HG02870 (cell line): ENCODE data around the gene SAMD1.

Experiments used
- ATAC-seq: cut with Tn5 transposase; IDR thresholded peaks from one replicate; pipeline ENCODE4 v1.9.1; 2021; ENCODE audit warnings: mild to moderate bottlenecking, moderate library complexity; ENCODE audit not compliant: unreplicated experiment

Gene SAMD1

DNA sequence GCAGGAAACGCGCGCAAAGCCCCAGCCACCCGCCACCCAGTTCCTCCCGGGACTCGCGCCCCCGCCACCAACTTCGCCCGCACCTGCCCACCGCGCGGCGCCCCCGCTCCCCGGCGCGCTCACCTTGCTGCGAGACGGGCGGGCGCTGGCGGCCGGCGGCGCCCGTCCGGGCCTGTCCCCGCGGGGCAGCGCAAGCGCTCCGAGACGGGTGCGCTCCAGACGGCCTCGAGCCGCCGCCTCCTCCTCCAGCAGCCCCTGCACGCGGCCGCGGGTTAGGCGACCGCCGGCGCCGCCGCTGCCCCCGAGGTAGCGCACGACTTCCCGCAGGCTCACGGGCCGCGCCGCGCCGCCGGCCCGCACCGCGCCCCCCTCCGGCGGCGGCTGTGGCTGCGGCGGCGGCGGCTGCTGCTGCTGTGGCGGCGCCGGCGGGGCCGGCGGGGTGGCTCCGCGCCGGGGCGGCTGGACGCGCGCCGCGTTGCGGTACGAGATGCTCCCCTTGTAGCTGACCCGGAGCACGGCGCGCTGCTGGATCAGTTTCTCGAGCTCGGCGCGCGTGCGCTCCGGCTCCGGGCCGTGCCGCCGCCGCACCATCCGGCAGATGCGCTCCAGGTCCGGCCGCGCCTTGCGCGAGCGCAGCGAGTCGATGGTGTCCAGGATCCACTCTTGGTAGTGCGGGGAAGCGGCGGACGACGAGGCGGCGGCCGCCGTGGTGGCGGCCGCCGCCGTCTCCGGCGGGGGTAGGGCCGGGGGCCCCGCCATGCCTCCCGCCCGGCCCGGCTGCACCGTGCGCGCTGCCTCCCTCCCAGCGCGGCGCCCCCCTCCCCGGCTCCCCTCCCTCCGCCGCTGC lies 666 bp downstream of the SAMD1 start:
- no peak for ATAC-seq

DNA sequence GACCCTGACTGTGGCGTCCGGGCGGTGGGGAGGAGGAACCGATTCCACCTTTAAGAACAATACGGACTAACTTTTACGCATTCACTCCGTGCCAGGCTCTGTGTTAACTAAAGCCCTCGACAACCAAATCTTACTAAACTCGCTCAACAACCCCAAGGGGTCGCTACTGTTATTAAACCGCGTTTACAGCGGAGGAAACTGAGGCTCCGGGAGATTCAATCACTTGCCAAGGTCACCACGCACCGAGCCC lies 1.2 kb downstream of the SAMD1 start:
- ATAC-seq, result no peak

DNA sequence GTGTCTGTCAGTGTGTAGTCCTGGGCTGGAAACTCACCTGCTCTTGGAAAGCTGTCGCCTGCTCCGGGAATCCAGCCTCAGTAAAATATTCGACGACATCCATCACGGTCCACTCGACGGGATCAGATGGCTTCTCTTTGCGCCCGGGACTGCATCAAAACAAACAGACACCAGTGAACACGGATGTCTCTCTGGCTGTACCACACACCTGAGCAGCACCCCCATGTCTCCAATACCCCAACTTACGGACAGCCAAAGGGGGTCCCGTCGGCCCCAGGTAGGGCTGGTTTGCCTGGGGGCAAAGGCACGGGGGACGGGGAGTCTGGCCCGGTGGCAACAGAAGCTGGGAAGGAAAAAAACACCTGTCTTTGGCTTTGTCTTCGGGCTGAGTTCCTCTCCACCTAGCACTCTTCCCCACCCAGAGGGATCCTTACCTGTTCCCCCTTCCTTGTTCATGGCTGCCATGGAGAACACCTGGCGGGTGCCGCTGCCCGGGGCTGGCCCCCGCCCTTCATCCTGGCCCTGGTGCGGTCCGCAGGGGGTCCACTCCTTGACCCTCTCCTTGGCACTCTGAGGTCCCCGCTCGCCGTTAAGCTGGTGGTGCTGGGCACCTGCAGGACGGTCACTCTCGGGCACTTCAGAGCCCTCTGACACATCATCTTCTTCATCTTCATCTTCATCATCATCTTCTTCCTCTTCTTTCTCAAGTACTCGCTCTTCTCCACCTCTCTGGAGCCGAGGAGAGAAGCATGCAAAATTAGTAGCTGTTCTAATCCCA lies 1.7 kb downstream of the SAMD1 start:
- no peak for ATAC-seq

DNA sequence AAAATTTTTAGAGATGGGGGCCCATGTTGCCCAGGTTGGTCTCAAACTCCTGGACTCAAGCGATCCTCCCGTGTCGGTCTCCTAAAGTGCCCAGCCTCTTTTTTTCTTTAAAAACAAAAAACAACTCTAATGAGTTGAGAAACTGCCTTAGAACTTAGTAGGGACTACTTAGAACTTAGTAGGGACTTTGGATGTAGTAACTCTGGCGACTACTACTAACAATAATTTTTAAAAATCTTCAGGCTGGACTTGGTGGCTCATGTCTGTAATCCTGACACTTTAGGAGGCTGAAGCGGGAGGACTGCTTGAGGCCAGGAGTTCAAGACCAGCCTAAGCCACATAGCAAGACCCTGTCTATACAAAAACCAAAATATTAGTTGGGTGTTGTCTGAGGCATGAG lies 4.5 kb downstream of the SAMD1 start:
- ATAC-seq, result no peak

DNA sequence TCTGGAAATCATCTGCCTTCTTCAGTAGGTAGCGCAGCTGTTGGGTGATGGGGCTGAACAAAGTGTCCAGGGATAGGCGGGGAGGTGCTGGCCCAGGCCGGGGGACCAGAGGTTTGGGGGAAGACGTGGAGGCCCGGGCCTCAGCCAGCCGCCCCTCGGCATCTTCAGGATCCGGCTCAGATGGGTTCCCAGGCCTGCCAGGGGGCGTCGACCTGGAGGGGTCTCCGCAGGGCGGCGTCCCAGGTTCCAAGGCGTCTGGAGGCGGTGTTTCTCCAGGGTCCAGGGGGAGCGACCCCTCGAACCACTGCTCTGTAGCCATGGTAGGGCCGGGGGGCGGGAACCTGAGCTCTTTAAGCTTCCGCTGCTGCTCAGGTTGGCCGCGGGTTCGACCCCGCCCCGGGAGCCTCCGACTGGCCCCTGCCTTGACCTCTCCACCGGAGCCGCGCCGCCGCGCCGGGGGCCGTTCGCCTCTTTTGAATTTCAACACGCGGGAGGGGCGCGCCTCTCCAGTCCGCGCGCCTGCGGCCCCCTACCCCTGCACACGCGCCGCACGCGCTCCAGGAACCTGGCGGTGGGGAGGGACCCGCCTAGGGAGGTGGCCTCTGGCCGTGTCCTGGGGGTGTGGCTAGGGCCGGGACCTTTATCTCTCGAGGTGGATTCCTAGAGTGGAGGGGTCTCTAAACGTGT lies 5.1 kb downstream of the SAMD1 start, which contains the start of gene C19orf67:
Gene C19orf67, minus strand, starts transcription at position 475 of the 687 bp plus-strand sequence. Its CDS starts 156 bp downstream, at position 319.
- ATAC-seq, result no peak

DNA sequence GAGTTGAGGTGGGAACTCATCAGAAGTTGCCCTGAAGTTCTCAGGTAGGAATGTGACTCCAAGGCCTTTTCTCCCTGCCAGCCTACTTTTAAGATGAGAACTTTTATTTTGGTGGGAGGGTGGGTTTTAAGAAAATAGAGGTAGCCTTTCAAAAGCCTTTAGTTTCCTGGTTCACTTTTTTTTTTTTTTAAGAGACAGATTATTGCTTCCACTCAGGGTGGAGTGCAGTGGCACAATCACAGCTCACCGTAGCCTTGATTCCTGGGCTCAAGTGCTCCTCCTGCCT lies 7.9 kb downstream of the SAMD1 start:
- ATAC-seq, result no peak

DNA sequence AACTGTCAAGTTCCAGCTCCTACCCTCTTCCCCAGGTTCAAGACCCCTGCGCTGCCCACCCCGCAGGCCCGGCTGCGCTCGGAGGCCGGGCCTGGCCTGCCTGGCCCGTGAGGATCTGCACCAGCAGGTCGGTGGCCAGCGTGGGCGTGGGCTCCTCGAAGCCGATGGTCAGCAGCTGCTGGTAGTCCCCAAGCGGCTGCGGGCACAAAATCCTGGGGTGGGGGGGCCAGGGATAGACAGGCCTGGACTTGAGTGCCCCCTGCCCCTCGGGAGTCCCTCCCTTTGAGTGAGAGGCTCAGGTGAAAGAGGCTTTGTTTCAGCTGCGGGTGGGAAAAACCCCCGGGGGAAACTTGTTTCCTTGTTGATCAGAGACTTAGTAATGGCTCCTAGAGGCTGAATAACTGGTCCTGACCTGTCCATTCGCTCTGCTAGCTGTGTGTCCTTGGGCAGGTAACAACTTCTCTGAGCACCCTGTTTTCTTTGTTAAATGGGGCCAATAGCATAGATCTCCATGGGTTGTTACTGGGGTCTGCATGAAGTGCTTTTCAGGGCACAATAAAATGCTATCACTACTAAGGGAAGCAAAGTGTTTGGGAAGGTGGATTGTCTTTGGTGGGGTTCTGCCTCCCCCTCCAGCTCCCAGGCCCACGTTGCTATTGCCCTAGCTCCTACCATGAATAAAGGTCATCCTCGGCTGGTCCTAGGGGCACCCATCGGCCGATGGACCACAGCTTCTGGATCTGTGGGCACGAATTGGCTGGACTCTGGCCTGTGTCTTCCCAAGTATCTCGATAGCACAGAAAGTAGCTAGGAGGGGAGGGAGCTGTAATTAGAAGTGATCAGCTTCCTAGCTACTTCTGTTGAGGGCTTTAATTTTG lies 8.5 kb downstream of the SAMD1 start:
- ATAC-seq, result peak; percentile 18

DNA sequence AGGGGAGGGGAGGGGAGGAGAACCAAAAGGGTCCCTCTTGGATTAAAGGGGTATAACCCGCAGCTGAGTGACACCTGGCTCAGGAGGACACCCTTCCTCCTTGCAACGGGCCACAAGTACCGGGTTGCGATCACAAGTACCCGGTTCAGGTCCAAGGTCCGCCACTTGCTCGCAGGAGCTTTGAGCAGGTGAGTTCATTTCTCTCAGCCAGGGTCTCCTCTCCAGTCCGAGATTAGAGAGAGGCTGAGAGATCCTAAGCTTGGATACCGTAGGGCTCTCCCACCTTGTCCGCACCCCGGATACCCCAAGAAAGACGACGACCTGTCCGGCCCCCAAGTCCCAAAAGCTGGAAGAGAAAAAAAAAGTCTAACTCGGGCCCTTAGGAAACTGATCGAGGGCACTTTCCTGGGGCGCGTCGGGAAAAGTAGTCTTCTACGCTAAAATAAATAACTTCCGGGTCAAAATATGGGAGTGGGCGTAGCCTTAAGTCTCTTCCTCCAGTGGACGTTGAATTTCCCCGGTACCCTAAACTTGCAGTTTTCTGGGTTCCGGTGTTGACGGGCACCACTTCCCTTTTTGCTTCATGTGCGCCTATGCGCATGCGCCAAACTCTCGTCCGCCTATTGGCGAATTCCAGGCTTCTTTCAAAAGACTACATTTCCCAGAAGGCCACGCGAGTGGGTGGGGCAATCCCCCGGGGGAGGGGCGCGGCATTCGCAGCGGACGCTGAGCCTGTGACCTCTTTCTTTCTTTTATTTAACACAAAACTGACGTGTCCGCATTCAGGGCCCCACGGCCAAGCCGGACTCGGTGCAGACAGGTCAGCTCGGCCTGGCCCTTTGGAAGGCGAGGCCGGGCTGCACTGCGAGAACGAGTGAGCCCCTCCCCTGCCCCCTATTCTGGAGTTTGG lies 9.4 kb downstream of the SAMD1 start:
- ATAC-seq, result peak; percentile 84

DNA sequence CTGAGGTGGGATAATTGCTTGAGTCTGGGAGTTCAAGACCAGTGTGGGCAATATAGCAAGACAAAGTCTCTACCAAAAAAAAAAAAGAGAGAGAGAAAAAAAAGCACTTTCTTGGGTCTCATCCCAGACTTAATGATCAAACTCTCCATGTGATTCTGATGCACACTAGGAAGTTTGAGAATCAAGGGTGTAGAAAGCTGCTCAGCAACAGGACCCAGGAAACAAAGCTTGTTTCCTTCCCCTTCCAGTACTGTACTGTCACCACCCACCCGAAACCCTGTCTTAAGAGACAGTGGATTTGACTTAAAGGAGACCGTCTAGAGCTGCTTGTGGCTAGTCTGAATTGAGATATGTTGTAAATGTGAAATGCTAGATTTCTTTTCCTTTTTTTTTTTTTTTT lies 12.1 kb downstream of the SAMD1 start:
- ATAC-seq, result no peak

DNA sequence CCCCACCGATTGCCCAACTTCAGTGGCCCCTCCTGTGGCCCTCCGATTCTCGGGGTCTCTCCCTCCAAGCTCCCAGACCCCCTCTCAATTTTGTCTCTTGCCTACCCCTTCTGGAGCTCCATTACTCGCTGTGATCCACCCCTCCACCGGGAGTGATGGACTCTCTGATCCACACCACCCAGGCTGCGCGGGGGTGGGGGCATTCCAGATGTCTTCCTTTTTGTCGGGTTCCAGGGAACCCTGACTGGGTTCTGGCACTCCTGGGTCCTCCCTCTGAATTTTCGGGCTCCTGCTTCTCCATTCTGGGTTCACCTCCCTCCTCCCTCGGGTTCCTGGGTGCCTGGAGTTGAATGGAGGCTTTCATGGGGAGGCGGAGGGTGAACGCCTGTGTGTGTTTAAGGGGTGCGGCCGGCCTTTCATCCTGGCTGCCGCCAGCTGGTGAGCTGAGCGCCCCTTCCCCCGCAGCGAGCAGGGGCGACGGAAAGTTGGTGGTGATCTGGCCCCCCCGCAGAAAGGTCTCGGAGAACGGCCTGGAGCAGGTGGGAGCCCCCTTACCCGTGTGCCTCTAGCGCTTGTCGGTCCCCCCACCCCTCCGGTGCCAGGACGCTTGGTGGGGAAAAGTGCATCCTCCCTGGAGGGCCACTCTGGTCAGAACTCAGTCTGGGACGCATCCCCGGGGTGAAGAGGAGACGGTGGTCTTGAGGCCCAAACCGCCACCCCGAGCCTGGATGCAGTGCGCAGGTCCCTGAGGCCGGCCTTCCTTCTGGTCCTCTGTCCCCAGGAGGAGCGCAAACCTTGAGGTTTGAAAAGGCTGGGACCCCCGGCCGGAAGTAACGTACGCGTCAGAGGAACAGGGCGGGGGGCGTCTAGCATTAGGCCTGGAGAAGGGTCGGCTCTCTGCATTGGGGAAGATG lies 16.4 kb downstream of the SAMD1 start:
- ATAC-seq, result no peak

DNA sequence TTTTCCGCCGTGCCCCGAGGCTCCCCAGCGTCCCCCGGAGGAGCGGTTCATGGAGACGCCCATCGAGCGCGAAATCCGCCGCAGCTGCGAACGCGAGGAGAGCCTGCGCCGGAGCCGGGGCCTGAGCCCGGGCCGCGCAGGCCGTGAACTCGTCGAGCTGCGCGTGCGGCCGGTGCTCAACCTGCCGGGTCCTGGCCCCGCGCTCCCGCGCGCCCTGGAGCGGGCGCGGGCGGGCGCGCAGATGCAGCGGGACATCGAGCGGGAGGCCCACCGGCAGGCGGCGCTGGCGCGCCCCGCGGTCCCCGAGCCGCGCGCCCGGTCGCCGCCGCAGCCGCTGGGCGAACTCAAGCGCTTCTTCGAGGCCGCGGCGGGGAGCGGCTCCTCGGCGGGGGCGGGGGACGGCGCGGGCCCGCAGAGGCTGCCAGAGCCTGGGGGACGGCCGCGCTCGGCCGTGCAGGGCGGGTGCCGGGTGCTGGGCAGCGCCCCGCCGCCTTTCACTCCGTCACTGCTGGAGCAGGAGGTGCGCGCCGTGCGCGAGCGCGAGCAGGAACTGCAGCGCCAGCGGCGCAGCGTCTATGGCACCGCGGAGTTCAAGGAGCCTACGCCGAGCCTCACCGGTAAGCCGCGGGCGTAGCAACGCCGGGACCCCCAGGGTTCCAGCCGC lies 17.2 kb downstream of the SAMD1 start:
- no peak for ATAC-seq

DNA sequence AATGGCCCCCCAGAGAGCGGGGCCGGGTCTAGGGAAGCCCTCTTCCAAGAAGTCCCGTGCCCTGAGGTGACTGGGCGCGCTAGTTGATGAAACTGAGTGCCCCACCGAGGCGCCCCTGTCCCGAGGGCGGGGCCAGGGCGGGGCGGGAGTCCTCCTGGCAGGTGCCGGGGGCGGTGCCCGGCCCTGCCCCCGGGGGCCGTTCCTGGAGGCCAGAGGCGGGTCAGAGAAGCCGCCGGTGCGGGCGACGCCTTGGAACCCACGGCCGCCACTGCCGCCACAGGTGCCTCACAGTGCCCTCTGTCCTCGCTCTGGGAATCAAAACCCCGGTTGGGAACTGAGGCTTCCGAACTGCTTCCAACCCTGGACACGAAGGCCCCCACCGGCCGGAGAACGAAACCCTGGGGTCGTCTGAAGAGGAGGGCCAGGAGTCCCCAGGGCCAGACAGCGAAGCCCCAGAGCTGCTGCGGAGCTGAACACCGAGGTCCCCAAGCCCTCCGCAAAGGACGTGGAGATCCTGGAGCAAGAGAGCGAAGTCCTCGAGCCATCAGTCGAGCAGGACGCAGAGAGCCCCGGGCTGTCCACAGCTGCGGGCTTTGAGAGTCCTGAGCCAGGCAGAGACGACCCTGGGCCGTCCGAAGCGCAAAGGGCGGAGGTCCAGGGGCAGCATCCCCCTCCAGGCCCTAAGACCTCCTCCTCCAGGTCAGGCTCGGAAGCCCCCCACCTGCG lies 17.9 kb downstream of the SAMD1 start, which contains the start of gene MISP3:
Gene MISP3, plus strand, starts transcription at position 252 of the 726 bp plus-strand sequence. CDS start 524 bp downstream, outside the sequence.
- ATAC-seq, result no peak

DNA sequence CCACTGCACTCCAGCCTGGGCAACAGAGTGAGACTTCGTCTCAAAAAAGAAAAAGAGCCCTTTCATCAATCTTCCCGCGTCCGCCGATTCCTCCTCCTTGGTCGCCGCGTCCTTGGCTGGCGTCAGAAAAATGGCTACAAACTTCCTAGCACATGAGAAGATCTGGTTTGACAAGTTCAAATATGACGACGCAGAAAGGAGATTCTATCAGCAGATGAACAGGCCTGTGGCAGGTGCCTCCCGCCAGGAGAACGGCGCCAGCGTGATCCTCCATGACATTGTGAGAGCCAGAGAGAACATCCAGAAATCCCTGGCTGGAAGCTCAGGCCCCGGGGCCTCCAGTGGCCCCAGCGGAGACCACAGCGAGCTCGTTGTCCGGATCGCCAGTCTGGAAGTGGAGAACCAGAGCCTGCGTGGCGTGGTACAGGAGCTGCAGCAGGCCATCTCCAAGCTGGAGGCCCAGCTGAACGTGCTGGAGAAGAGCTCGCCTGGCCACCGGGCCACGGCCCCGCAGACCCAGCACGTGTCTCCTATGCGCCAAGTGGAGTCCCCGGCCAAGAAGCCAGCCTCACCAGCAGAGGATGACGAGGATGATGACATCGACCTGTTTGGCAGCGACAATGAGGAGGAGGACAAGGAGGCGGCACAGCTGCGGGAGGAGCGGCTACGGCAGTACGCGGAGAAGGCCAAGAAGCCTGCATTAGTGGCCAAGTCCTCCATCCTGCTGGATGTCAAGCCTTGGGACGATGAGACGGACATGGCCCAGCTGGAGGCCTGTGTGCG lies 20.1 kb downstream of the SAMD1 start:
- no peak for ATAC-seq

DNA sequence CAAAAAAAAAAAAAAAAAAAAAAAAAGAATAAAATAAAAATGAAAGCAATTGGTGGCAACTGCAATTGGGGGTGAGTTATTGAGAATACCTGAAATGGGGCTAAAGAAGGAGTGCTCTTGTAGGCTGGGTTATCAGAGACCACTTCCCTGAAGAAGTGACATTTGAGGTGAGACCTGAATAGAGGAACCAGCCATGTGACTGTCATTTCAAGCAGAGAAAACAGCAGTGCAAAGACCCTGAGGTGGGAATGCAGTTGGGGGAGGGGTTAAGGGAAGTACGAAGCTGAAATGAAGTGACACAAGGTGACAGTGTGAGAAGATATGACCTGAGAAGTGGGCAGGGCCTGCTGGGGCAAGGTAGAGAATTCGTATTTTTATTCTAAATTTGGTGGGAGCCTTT lies 24.4 kb downstream of the SAMD1 start:
- no peak for ATAC-seq

DNA sequence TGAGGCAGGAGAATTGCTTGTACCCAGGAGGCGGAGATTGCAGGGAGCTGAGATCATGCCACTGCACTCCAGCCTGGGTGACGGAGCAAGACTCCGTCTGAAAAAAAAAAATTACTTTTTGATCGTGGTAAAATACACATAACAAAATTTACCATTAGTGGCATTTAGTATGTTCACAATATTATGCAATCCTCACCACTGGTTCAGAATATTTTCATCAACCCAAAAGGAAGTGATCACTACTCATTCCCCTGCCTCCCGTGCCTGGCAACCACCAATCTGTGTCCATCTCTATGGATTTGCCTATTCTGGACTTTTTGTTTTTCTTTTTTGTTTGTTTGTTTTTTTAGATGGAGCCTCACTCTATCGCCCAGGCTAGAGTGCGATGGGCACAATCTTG lies 27.4 kb downstream of the SAMD1 start:
- no peak for ATAC-seq

DNA sequence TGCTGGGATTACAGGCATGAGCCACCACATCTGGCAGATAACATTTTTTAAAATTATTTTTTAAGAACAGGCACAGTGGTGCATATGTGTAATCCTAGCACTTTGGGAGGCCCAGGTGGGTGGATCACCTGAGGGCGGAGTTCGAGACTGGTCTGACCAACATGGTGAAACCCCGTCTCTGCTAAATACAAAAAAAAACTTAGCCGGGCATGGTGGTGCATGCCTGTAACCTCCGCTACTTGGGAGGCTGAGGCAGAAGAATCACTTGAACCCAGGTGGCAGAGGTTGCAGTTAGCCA lies 28.0 kb downstream of the SAMD1 start:
- ATAC-seq, result no peak
